Measurements from ENCODE around the gene NMRAL1.

The NMRAL1 gene

DNA sequence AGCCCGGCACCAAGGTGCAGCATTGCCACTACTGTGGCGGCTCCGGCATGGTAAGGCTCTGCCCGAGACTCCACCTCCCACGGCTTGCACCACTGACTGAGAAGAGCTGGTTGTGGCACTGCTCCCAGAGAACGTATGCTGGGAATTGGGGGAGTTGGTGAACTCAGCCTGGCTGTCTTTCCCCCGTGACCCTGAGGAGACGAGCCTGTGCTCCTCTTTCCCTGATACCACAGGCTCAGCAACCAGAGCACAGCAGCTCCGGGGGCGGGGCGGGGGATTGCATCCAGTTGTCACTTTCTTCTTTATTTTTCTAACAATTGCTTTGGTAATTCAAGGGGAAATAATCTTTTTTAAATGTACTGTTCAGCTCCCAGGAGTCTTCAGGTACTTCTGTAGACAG, 32.1 kb downstream of the NMRAL1 start:
- H3K27ac ChIP-seq, result no peak overlapping the region
- no peak for DNase-seq
- no peaks in the 10 kb centered on the region for H3K27me3 ChIP-seq (ENCODE audit: insufficient read depth, low read depth, severe bottlenecking)
- H3K4me3 ChIP-seq (ENCODE audit: low read depth, low read length), result no peak overlapping the region
- peaks cover 89% of the 10 kb centered on the region for H3K36me3 ChIP-seq
- no peaks in the 10 kb centered on the region for H3K9me3 ChIP-seq (ENCODE audit: severe bottlenecking)
- TF ChIP-seq, protein P1, sequence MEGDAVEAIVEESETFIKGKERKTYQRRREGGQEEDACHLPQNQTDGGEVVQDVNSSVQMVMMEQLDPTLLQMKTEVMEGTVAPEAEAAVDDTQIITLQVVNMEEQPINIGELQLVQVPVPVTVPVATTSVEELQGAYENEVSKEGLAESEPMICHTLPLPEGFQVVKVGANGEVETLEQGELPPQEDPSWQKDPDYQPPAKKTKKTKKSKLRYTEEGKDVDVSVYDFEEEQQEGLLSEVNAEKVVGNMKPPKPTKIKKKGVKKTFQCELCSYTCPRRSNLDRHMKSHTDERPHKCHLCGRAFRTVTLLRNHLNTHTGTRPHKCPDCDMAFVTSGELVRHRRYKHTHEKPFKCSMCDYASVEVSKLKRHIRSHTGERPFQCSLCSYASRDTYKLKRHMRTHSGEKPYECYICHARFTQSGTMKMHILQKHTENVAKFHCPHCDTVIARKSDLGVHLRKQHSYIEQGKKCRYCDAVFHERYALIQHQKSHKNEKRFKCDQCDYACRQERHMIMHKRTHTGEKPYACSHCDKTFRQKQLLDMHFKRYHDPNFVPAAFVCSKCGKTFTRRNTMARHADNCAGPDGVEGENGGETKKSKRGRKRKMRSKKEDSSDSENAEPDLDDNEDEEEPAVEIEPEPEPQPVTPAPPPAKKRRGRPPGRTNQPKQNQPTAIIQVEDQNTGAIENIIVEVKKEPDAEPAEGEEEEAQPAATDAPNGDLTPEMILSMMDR (IDR thresholded peaks at IDR 0.05; ENCODE audit: low read depth, low read length), result no peak

GRCh38 chr16:4437366-4437765, 37.1 kb downstream of the NMRAL1 start:
- peaks cover 75% of the 10 kb centered on the region for H3K36me3 ChIP-seq

GRCh38 chr16:4435337-4436067, 38.9 kb downstream of the NMRAL1 start:
- Histone ChIP-seq H3K4me3 (ENCODE audit: low read depth, low read length) (no peak overlapping the region), H3K36me3 (peaks cover 61% of the 10 kb centered on the region), H3K27me3 (ENCODE audit: insufficient read depth, low read depth, severe bottlenecking) (no peaks in the 10 kb centered on the region), H3K9me3 (ENCODE audit: severe bottlenecking) (no peaks in the 10 kb centered on the region), H3K27ac (no peak overlapping the region)
- no peak for DNase-seq
- TF ChIP-seq, protein P1 (IDR thresholded peaks at IDR 0.05; ENCODE audit: low read depth, low read length), result no peak

More at GRCh38 chr16:4437366-4437765, 37.1 kb downstream of the NMRAL1 start:
- TF ChIP-seq, protein P1 (IDR thresholded peaks at IDR 0.05; ENCODE audit: low read depth, low read length), result no peak
- no peak for DNase-seq
- Histone ChIP-seq H3K27ac (no peak overlapping the region), H3K27me3 (ENCODE audit: insufficient read depth, low read depth, severe bottlenecking) (no peaks in the 10 kb centered on the region), H3K4me3 (ENCODE audit: low read depth, low read length) (no peak overlapping the region), H3K9me3 (ENCODE audit: severe bottlenecking) (no peaks in the 10 kb centered on the region)

DNA sequence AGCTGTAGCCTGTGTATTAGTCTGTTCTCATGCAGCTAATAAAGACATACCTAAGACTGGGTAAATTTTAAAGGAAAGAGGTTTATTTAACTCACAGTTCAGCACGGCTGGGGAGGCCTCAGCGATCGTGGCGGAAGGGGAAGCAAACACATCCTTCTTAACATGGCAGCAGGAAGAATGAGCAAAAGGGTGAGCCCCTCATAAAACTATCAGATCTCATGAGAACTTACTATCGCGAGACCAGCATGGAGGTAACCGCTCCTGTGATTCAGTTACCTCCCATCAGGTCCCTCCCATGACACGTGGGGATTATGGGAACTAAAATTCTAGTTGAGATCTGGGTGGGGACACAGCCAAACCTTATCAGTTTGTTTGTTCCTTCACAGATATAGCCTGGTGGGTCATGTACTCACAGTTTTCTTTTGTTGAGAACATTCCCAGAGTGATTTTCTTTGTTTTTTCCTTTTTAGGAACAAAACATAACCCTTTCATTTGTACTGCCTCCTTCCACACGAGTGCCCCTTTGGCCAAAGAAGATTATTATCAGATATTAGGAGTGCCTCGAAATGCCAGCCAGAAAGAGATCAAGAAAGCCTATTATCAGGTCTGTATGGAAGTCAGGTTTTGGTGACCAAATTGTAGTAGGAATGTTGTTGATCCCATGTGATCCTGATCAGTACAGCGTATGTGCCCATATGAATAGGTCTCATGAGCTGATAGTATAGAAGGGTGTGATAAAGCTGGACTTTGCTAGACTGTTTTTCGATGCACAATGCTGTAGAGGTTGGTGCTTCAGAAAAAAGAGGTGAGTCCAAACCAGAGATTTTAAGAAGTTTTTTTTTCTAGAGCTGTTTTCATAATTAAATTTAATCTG, 40.3 kb downstream of the NMRAL1 start:
- Histone ChIP-seq H3K36me3 (peaks cover 54% of the 10 kb centered on the region), H3K9me3 (ENCODE audit: severe bottlenecking) (no peaks in the 10 kb centered on the region), H3K27ac (no peak overlapping the region), H3K4me3 (ENCODE audit: low read depth, low read length) (no peak overlapping the region), H3K27me3 (ENCODE audit: insufficient read depth, low read depth, severe bottlenecking) (no peaks in the 10 kb centered on the region)
- TF ChIP-seq, protein P1 (IDR thresholded peaks at IDR 0.05; ENCODE audit: low read depth, low read length), result no peak
- DNase-seq, result no peak

- no peaks in the 10 kb centered on the region for H3K27me3 ChIP-seq (ENCODE audit: insufficient read depth, low read depth, severe bottlenecking)
- TF ChIP-seq, protein P1 (IDR thresholded peaks at IDR 0.05; ENCODE audit: low read depth, low read length), result no peak
- DNase-seq, result no peak
- no peaks in the 10 kb centered on the region for H3K9me3 ChIP-seq (ENCODE audit: severe bottlenecking)
- H3K27ac ChIP-seq, result no peak overlapping the region
- H3K36me3 ChIP-seq, result peaks cover 53% of the 10 kb centered on the region
- H3K4me3 ChIP-seq (ENCODE audit: low read depth, low read length), result no peak overlapping the region
Observed at GRCh38 chr16:4433228-4433627, 41.2 kb downstream of the NMRAL1 start.

Data from WERI-Rb-1 (cell line).